ENCODE data around the gene NFKBIZ. TPM values are rescaled to one million over a fixed set of nuclear protein-coding genes. Genes with fewer than 3 reads are reported as not detected.

The NFKBIZ gene
- total RNA-seq, 1 donor from 2014 or later, result 20.5 TPM

DNA sequence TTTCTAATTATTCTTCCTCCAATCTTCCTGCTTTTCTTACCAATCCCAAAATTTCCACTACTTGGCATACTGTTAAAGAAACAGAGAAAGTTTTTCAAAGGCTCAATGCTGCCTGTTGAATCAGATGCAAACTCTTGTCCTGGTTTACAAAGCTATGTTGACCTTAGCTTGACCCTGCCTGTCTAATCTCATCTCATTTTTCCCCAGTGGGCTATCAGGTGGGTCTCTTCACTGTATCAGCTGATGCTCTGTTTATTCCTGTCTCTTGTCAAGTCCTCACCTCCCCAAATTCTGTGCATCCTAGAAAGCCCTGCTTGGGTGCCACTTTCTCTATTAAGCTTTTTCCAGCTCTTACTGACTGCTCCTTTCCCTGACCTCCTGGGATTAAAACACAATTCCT is 18.2 kb downstream of the NFKBIZ start:
- TF ChIP-seq, protein P1, sequence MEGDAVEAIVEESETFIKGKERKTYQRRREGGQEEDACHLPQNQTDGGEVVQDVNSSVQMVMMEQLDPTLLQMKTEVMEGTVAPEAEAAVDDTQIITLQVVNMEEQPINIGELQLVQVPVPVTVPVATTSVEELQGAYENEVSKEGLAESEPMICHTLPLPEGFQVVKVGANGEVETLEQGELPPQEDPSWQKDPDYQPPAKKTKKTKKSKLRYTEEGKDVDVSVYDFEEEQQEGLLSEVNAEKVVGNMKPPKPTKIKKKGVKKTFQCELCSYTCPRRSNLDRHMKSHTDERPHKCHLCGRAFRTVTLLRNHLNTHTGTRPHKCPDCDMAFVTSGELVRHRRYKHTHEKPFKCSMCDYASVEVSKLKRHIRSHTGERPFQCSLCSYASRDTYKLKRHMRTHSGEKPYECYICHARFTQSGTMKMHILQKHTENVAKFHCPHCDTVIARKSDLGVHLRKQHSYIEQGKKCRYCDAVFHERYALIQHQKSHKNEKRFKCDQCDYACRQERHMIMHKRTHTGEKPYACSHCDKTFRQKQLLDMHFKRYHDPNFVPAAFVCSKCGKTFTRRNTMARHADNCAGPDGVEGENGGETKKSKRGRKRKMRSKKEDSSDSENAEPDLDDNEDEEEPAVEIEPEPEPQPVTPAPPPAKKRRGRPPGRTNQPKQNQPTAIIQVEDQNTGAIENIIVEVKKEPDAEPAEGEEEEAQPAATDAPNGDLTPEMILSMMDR (IDR thresholded peaks at IDR 0.05; ENCODE audit: unreplicated experiment), result no peak
- Mint-ChIP-seq H3K9me3 (ENCODE audit: unreplicated experiment) (no peaks in the 10 kb centered on the region), H3K36me3 (ENCODE audit: low read depth, unreplicated experiment) (no peaks in the 10 kb centered on the region), H3K4me1 (ENCODE audit: unreplicated experiment) (no peaks in the 10 kb centered on the region), H3K27me3 (ENCODE audit: unreplicated experiment) (peaks cover 1% of the 10 kb centered on the region), H3K4me3 (ENCODE audit: unreplicated experiment) (no peak overlapping the region), H3K27ac (ENCODE audit: unreplicated experiment) (no peak overlapping the region)
- no peak for DNase-seq (ENCODE audit: low spot score)

DNA sequence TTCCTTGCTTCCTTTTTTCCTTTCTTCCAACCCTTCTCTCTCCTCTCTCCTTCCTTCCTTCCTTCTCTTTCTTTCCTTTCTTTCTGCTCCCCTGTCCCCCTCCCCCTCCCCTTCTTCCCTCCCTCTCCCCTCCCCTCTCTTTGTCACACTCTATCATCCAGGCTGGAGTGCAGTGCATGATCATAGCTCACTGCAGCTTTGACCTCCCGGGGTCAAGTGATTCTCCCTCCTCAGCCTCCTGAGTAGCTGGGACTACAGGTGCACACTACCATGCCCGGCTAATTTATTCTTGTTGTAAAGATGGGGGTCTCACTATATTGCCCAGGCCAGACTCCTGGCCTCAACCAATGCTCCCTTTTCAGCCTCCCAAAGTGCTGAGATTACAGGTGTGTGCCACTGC is 18.7 kb downstream of the NFKBIZ start:
- no peaks in the 10 kb centered on the region for H3K9me3 Mint-ChIP-seq (ENCODE audit: unreplicated experiment)
- no peak for DNase-seq (ENCODE audit: low spot score)
- TF ChIP-seq, protein P1 (IDR thresholded peaks at IDR 0.05; ENCODE audit: unreplicated experiment), result no peak
- peaks cover 1% of the 10 kb centered on the region for H3K27me3 Mint-ChIP-seq (ENCODE audit: unreplicated experiment)
- H3K4me1 Mint-ChIP-seq (ENCODE audit: unreplicated experiment), result no peaks in the 10 kb centered on the region
- H3K27ac Mint-ChIP-seq (ENCODE audit: unreplicated experiment), result no peak overlapping the region
- no peaks in the 10 kb centered on the region for H3K36me3 Mint-ChIP-seq (ENCODE audit: low read depth, unreplicated experiment)
- no peak overlapping the region for H3K4me3 Mint-ChIP-seq (ENCODE audit: unreplicated experiment)

- Mint-ChIP-seq H3K4me3 (ENCODE audit: unreplicated experiment) (no peak overlapping the region), H3K27ac (ENCODE audit: unreplicated experiment) (no peak overlapping the region), H3K27me3 (ENCODE audit: unreplicated experiment) (peaks cover 1% of the 10 kb centered on the region), H3K4me1 (ENCODE audit: unreplicated experiment) (no peaks in the 10 kb centered on the region), H3K36me3 (ENCODE audit: low read depth, unreplicated experiment) (no peaks in the 10 kb centered on the region), H3K9me3 (ENCODE audit: unreplicated experiment) (no peaks in the 10 kb centered on the region)
- DNase-seq (ENCODE audit: low spot score), result no peak
- TF ChIP-seq, protein P1 (IDR thresholded peaks at IDR 0.05; ENCODE audit: unreplicated experiment), result no peak
These were observed 19.5 kb downstream of the NFKBIZ start for GRCh38 chr3:101868534-101869464.

DNA sequence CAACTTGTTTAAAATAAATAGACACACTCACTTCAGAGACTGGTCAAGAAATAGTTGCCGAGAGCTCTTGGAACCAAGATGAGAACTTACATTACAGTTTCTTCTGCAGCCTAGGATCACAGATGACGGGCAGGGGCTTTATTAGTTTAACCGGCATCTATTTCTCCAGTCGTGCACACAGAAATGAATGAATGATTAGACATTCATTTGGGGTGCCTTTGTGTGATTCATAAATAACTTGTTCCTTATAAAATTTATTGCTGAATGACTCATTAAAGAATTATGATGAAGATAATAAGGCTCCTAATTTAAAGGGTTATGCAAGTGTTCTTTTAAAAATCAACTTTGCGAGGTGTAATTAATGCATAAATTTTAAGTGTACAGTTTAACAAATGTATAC is 20.8 kb downstream of the NFKBIZ start:
- TF ChIP-seq, protein P1 (IDR thresholded peaks at IDR 0.05; ENCODE audit: unreplicated experiment), result no peak
- Mint-ChIP-seq H3K27ac (ENCODE audit: unreplicated experiment) (no peak overlapping the region), H3K36me3 (ENCODE audit: low read depth, unreplicated experiment) (no peaks in the 10 kb centered on the region), H3K4me1 (ENCODE audit: unreplicated experiment) (no peaks in the 10 kb centered on the region), H3K9me3 (ENCODE audit: unreplicated experiment) (no peaks in the 10 kb centered on the region), H3K27me3 (ENCODE audit: unreplicated experiment) (peaks cover 1% of the 10 kb centered on the region), H3K4me3 (ENCODE audit: unreplicated experiment) (no peak overlapping the region)
- no peak for DNase-seq (ENCODE audit: low spot score)

DNA sequence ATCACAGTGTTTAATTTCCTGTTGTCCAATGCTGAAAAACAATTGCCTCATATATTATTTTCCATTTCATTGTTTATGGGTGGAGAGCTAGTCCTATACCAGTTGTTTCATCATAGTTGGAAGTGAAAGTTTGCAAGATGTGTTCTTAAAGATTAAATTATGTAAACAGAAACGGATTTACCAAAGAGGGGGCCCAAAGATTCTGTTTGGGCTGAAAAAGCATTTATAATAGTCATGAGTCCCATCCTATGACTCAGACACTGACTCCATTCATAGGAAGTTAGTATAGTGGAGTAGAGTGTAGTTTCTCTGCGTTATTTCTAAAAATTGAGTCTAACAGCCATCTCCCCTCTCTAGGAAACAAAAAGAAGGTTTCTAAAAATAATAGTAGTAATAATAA is 24.3 kb downstream of the NFKBIZ start:
- Mint-ChIP-seq H3K27me3 (ENCODE audit: unreplicated experiment) (peaks cover 1% of the 10 kb centered on the region), H3K36me3 (ENCODE audit: low read depth, unreplicated experiment) (no peaks in the 10 kb centered on the region), H3K4me3 (ENCODE audit: unreplicated experiment) (no peak overlapping the region), H3K4me1 (ENCODE audit: unreplicated experiment) (no peaks in the 10 kb centered on the region), H3K9me3 (ENCODE audit: unreplicated experiment) (no peaks in the 10 kb centered on the region), H3K27ac (ENCODE audit: unreplicated experiment) (no peak overlapping the region)
- TF ChIP-seq, protein P1 (IDR thresholded peaks at IDR 0.05; ENCODE audit: unreplicated experiment), result no peak
- no peak for DNase-seq (ENCODE audit: low spot score)
